Glutamatergic neuron (in vitro differentiated cells): ENCODE data around the gene PRB3. TPM values are rescaled to one million over a fixed set of nuclear protein-coding genes. Genes with fewer than 3 reads are reported as not detected.

Source experiments
- DNase-seq: peaks from one replicate; pipeline ENCODE4 v3.0.0; 2022
- H3K27ac Mint-ChIP-seq: one replicate; pipeline ENCODE4 v1.8.0; 2020; ENCODE audit warnings: mild to moderate bottlenecking, mixed read lengths, inconsistent platforms; ENCODE audit not compliant: unreplicated experiment
- H3K27me3 Mint-ChIP-seq: one replicate; pipeline ENCODE4 v1.8.0; 2020; ENCODE audit warnings: mild to moderate bottlenecking, moderate library complexity, mixed read lengths, inconsistent platforms; ENCODE audit not compliant: unreplicated experiment
- H3K36me3 Mint-ChIP-seq: one replicate; pipeline ENCODE4 v1.8.0; 2020; ENCODE audit warnings: mild to moderate bottlenecking, mixed read lengths, inconsistent platforms; ENCODE audit not compliant: unreplicated experiment
- H3K4me1 Mint-ChIP-seq: one replicate; pipeline ENCODE4 v1.8.0; 2020; ENCODE audit warnings: mild to moderate bottlenecking, low read depth, mixed read lengths, inconsistent platforms; ENCODE audit not compliant: unreplicated experiment
- H3K4me3 Mint-ChIP-seq: one replicate; pipeline ENCODE4 v1.8.0; 2020; ENCODE audit warnings: mild to moderate bottlenecking, mixed read lengths, inconsistent platforms; ENCODE audit not compliant: unreplicated experiment
- H3K9me3 Mint-ChIP-seq: one replicate; pipeline ENCODE4 v1.8.0; 2020; ENCODE audit warnings: mild to moderate bottlenecking, moderate library complexity, mixed read lengths, inconsistent platforms; ENCODE audit not compliant: unreplicated experiment
- CTCF ChIP-seq: fragments of 200-600 bp; sonication (generic); IDR thresholded peaks from one replicate; pipeline ENCODE4 v1.5.0; 2021; ENCODE audit not compliant: partially characterized antibody, unreplicated experiment
- total RNA-seq: library from RNA; stranded (reverse); fragmentation: NEBNext Ultra II Directional; extraction: Animal tissue kit (Norgen Biotek cat#: 25700); gene quantifications from one replicate; pipeline ENCODE4 v1.2.1, GENCODE V29; 2021; ENCODE audit not compliant: unreplicated experiment

PRB3 gene
- total RNA-seq, 1 donor from 2014 or later: not detected

GRCh38 chr12:11228296-11228879 lies 41.1 kb downstream of the PRB3 start:
- Mint-ChIP-seq H3K27ac (no peak overlapping the region), H3K27me3 (no peaks in the 10 kb centered on the region), H3K4me3 (no peak overlapping the region), H3K36me3 (no peaks in the 10 kb centered on the region), H3K4me1 (no peaks in the 10 kb centered on the region), H3K9me3 (no peaks in the 10 kb centered on the region)
- DNase-seq: peak; percentile 66
- TF ChIP-seq CTCF: peak; percentile 80

GRCh38 chr12:11227373-11227772 lies 42.1 kb downstream of the PRB3 start:
- Mint-ChIP-seq H3K4me3 (no peak overlapping the region), H3K36me3 (no peaks in the 10 kb centered on the region), H3K9me3 (no peaks in the 10 kb centered on the region), H3K4me1 (no peaks in the 10 kb centered on the region), H3K27me3 (no peaks in the 10 kb centered on the region), H3K27ac (no peak overlapping the region)
- TF ChIP-seq CTCF: no peak
- no peak for DNase-seq

Other genes with a start within 250 kb of the PRB3 start
- gene TAS2R19, start 247.1 kb downstream of the PRB3 start, total RNA-seq: 7.9 TPM
- gene TAS2R31, start 238.3 kb downstream of the PRB3 start, total RNA-seq: 5.7 TPM
- 3.3 TPM for gene TAS2R46, start 207.4 kb downstream of the PRB3 start, total RNA-seq
- 1.5 TPM for gene TAS2R43, start 177.4 kb downstream of the PRB3 start, total RNA-seq
- 5.1 TPM for gene TAS2R30, start 135.1 kb downstream of the PRB3 start, total RNA-seq
- 12.0 TPM for gene SMIM10L1, start 98.5 kb downstream of the PRB3 start, total RNA-seq
- not detected for gene TAS2R42, start 82.8 kb downstream of the PRB3 start, total RNA-seq
- not detected for gene PRB4, start 40.7 kb upstream of the PRB3 start, total RNA-seq
- gene PRB2, start 125.9 kb upstream of the PRB3 start, total RNA-seq: not detected